GM18519 (cell line): ENCODE results near the gene TMA7.
A peak's percentile ranks its signal among the peaks of the same experiment; 100 is the strongest.
"Not testable (repeated sequence)": the region's sequence is repeated elsewhere in the genome, so short reads cannot be mapped to it uniquely, and the experiment has no call there.

ENCODE experiments used
- ATAC-seq: cut with Tn5 transposase; IDR thresholded peaks from one replicate; pipeline ENCODE4 v1.9.1; 2021; ENCODE audit warnings: mild to moderate bottlenecking, moderate library complexity; ENCODE audit not compliant: unreplicated experiment, low FRiP score

The TMA7 gene

DNA sequence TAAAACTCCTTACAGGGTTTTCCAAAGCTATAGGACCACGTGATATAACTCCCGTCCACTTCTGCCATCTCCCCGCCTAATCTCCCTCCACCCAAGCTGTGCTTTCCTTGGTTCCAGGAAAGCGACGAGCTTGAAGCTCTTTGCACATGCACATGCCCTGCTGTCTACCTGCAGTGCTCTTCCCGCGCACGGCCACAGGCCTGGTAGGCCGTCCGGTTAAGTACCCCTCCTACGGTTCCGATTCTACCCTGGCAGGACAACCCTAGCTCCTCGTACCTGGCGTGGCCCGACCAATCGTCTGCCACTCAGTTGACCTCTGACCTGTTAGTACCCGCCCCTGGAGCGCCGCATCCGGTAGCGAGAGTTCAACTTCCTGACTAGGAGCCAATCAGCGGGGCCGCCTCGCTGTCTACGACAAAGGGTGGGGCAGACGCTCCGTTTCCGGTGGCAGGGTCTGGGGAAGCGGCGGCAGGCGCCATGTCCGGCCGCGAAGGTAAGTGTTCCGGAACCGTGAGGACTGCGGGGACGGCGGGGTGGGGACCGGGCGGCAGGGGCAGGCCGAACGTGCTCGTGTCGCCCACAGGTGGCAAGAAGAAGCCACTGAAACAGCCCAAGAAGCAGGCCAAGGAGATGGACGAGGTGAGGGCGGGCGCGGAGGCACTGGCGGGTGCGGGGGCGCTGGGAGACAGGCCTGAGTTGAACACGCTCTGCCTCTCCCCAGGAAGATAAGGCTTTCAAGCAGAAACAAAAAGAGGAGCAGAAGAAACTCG, at the start of gene TMA7, which contains the start of gene CCDC51:
Gene TMA7, plus strand, starts transcription at position 438 of the 770 bp plus-strand sequence. Its CDS starts 40 bp downstream, at position 478.
Gene CCDC51, minus strand, starts transcription at position 300 of the 770 bp plus-strand sequence. CDS start 4,991 bp downstream, outside the sequence.
- ATAC-seq = peak; percentile 85

DNA sequence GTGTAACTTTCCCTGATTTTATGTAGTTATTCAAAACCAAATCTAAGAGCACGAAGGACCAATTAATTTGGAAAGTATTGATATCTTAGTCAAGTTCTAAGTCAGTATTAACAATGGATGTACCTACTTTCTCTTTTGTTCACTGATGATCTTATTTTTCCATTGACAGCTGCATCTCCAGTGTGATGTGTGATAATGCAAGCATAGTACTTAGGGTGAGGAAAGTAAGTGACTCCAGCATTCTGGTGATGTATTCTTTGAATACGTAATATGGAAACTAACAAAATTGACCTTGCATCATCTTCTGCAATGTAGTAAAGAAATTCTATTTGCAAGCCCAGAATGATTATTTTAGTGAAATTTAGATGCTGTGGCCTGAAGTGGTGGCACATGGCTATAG, 45.7 kb upstream of the TMA7 start:
- no peak for ATAC-seq

DNA sequence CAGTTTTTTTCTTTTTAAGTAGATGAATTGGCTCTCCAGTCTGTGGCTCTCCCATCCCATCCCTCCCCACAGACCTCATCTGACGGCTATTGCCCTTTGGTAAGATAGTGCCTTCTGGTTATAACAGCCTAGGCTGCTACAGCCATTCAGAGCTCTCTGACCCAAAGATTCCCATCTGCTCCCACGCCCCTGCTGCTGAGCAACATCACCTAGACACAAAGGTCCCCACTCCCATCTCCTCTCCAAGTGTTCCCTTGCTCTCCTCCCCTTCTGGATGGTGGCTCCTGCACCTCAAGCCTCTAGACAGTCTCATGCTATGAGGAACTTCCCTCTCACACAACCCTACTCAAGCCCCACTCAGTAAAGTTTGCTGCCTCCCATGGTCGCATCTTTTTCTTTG, 44.3 kb upstream of the TMA7 start:
- no peak for ATAC-seq

DNA sequence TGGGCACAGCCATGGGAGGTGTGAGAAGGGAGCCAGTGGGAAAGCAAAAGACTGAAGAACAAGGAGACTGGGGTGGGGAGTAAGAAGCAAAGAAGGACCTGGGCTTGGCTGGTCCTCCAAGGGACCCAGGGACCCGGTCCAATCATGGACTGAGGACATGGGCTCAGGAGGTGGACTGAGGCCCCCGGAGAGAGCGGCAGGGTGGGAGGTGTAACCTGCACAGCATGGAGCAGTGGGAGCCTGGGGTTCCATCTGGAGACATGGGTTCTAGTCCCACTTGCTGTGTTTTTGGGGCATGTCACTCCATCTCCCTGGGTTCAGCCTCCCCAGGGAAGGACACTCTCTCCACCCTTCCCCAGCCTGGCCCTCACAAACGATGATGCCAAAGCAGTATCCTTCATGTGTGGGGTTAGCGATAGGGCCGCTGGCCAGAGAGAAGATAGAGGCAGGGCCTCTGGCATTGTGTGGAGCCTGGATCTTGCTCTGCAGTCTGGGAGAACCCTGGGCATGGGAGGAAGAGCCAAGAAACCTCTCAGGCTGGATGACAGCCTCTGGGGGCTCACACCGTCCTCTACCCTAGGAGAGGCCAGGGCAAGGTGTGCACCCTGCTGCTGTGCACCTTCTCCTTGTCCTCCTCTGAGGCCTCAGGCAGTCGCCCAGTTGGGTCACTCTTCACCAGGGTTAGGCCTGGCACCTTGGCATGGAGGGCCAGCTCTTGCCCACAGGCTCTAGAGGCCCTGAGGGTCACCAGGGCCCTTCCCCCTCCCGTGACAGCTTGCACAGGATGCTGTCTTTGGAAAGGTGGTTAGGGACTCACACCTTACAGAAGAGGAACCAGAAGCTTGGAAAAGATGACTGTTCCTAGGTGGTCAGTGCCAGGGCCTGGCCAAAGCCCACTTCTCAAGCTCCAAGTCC, 42.0 kb upstream of the TMA7 start:
- no peak for ATAC-seq

DNA sequence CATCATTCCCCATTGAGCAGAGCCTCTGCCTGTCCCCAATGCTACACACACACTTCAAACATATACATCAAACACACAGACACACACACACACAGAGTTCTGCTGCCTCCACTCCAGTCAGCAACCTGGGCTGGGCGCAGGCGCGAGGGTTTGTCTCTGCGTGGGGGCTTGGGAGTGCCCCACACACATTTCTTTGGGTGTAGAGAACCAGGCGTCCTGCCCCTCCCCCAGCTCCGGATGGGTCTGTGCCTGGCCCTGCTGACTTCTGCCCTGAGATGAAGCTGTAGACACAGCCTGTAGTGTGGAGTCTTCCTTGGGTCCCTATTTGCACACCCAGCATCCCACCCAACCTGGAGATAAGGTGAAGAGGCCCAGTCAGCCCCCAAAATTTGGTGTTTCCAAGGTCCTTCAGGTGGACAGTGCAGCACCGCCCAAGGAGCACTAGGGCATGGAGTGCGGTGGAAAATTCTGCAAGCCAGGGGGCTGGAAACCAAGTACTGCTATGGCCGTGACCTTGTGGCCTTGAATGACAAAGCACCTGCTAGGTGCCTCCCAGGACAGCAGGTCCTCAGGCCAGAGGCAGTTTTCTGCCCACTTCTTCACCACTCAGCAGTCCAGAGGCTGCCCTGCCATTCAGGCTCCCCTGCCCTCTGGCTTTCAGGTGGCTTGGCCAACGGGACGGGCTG, 41.2 kb upstream of the TMA7 start:
- no peak for ATAC-seq

DNA sequence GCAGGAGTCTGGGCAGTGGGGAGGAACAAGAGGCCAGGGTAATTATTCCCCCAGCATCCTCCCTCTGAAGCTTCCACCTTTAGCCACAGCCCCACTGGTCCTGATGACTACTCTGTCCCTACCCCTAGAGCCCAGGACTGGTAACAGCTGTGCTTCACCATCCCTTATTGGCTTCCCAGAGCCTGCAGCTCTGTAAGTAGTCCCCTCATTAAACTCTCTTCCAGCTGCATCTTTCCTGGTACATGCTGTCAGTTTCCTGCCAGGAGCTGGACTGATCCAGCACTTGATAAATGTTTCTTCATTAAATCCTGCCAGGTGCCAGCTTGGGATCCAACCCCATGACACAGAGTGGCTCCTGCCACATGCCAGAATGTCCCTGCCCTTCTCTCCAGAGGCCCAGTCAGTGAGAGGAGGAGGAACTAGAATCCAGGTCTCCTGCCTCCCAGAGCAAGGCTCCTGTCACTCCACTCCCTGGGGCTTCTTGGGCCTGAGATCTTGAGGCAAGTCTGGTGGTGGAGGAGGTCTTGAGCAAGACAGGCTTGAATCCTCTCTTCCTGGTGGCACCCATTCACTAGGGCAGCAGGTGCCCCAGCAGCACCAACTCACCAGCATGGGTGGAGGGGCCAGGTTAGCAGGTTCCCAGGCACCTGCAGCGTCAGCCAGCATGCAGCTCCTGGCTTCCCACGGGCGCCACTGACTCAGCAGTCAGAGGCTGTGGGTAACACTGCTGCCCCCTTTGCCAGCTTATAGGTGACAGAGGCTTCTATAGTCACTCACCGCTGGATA, 40.5 kb upstream of the TMA7 start:
- no peak for ATAC-seq

DNA sequence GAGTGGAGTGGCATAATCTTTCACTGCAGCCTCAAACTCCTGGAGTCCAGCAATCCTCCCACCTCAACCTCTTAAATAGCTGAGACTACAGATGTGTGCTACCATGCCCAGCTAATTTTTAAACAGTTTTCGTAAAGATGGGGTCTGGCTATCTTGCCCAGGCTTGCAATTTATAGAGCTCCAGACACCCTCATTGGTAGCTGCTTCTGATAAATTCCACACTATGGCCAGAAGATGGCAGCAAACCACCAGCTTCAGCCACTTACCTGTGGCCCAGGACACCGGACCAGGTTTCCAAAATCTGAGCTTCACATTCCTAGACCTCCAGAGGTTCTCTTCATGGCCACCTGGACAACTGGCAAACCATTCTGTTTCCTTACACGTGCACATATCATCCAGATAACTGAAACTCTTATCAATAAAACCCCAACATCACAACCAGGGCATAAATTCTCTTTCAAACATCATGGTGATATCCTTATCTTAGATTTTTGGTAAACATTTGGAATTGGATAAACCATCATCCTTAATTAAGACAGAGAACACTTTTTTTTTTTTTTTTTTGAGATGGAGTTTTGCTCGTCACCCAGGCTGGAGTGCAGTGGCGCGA, 39.1 kb upstream of the TMA7 start:
- no peak for ATAC-seq

DNA sequence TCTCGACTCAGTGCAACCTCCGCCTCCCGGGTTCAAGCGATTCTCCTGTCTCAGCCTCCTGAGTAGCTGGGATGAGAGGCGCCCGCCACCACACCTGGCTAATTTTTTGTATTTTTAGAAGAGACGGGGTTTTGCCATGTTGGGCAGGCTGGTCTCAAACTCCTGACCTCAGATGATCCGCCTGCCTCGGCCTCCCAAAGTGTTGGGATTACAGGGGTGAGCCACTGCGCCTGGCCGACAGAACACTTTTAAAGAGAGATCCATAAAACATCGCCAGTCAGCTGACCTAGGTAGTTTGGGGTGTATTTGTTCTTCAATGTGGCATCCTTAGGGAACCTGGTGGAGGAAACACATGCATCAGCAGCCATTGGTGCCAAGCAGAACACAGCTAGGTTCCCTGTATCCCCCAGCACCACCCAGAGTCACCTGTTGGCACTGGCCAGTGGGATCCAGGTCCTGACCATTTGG, 38.6 kb upstream of the TMA7 start:
- ATAC-seq = not testable (repeated sequence)

DNA sequence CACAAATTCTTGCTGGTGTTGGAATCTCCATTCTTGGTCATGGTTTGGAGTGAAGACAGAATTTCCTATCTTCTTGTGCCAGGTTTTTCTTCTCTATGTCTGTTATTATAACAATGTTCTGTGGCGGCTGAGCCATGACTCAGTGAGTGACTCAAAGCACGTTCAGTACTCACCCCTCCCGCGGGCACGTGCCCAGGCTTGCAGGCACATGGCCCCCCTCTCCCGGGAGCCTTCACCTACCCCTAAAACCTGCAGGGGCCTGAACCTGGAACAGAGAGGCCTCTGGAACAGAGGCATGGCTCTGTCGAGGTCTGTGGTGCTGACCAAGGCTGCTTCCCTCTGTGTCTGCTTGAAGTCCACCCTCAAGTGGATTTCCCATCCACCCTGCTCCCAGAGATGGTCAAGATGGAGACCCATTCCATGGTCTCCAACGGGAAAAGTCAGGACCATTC, 37.8 kb upstream of the TMA7 start:
- no peak for ATAC-seq

DNA sequence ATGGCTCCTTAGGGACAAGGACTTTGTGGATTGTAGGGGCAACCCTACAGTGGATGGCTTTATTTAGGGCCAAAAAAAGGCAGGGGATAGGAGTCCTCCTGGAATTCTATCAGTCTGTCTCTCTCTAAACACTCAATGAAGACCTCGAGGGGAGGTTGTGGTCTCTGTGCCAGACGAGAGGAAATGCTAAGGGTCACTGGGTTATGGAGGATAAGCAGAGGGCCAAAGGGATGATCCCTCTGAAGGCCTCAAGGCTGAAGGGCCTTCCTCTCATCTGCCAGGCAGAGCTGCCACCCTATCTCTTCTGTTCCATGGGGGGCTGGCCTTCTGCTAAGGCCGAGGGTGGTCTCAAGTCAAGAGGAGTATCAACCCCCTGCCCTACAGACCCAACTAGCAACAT, 37.1 kb upstream of the TMA7 start:
- no peak for ATAC-seq

DNA sequence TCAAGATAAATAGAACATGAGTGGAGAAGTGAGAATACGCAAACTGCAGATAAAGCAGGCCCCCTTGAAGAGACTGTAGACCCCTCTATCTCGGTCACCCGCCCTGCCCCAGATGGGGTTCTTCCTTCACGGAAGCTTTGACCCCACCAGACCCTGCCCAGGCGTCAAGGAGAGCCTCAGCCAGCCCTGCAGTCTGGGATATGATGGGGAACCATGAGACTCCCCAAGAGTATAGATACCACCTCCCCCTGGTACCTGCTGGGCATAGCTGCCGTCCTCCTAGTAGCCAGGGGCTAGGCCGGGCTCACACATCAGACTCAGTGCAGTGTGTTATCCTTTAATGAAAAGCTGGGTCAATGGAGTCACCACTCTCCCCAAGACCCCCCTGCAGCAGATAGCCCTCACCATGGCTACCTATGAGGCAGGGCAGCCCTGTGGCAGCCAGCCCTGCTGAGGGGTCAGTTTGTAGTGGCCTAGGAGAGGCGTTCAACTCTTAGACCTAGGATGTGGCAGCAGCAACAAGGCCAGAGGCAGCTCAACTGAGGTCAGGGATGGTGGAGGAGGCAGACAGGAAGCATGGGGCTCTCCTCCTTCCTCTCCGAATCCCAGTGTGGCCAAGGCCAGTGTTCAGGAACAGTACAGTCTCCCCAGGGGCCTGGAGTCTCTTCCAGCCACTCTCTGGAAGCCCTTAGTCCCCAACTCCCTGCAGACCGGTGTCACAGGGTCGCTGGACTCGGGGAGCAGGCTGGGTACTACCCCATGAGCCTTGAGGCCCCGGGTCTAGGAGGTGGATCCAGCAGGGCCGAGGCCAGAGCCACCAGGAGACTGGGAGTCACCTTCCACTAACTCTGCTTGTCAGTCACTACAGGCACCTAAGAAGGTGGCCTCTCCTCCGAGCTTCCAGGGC, 36.3 kb upstream of the TMA7 start:
- no peak for ATAC-seq

DNA sequence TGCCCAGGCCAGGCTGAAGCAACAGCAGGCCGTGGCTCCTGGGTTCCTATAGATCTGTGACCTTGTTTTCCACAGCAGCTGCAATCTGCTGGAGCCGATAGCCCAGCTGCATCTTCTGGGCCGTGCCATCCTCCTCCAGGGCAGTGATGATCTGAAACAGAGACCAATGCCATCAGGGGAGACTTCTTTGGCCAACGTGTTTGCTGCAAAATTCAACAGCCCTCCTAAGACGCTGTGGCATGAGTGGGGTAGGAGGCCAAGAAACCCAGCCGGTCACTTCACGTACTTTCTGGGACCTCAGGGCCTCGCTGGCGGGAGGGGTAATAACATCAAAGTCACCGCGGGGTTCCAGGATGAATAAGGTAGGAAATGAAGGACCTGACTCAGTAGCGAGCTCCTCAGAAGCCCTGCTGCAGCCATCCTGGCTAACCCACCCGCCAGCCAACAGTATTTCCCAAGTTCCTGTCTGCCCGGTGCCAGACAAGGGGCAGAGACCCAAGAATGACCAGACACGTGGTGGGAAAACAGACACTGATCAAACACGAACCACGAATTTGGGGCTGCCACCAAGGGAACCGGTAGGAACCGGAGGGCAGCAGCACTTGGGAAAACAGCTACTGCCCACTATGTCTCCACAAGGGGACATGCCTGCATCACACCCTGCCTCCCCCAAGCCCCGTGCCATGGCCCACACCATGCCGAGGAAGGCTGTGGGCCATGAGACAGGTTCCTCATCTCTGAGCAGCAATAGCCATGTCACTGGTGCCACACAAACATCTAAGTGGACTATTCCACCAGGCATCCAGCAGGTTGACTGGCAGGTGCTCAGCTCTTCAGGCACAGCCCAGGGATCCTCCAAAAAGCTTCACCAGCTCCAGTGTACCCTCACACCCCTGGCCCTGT, 35.4 kb upstream of the TMA7 start:
- no peak for ATAC-seq

DNA sequence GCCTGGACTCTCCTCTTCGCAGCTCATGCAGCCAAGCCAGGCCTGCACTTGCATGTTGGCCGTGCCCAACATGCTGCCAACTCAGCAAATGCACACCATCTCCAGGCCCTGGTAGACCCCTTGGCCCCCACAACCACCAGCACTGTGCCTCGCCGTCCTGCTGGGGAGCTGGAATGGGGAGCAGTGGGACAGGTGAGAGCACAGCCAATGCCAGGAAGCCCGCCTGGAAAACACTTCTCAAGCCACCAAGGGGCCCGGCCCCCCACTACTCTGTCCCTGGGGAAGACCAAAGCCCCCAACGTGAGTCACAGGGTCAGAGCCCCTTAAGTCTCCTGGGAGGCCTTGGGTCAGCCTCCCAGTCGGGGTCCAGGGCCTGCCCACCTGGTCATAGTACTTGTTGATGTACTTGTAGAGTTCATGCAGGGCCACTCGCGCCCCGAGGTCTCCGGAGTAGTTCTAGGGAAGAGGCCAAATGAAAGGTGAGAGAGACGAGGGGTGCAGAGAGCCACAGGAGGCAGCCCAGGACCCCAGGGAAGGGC, 34.6 kb upstream of the TMA7 start:
- ATAC-seq = no peak

DNA sequence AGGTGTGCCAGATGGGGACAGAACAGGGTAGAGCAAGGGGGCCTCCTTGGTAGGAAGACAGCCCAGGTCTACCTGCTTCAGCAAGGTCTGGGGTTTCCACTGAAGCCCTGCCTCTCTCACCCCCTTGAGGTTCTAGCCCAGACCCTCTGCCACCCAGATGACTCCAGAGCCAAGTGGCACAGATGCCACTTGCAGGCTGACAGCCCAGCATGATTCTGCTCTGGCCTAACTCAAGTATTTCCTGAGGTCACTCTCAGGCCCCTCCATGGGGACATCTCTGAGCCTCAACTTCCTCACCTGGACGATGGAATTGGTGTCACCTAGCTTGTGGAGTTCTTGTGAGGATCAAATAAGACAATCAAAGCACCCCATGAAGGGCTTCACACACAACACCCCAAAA, 34.1 kb upstream of the TMA7 start:
- ATAC-seq = no peak

DNA sequence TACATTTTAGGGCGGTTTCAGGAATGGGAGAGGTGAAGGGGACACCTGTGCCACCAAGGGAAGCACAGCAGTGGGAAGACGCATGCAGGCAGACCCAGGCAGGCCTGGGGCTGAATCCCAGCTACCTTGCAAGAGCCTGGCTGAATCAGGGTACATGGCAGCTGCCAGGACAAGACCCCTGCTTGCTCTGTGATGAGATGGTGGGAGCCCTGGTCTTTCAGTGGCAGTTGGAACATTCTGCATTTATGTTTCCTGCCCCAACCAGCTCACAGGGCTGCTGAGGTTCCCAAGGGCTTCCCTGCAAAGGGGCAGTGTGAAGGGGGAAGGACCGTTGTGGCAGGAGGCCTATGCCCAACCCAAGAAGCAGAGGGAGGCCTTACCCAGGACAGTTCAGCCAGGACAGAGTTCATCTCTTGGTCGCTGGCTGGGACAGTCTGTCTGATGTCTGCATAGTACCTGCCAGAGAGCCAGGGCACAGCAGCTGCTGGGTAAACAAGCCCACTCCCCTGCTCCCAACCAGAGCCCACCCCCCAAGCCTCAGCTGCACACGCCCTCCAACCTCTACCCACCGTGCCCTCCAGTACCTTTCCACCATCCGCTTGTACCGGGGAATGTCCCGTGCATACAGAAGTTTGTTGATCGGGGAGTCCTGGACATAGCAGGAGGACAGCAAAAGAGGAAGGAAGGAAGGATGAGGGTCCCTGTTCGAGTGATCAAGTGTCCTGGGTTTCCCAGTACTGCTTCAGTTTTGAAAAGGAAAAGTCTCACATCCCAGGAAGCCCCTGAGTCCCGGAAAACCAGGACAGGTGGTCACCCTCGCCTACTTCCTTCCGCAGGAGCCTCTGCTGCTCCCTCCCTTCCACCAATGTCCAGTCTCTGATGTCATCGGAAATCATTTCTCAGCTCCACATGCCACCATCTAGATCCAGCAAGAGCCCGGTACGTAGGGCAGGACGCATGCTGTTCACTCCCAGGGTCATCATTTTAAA, 33.3 kb upstream of the TMA7 start:
- no peak for ATAC-seq

DNA sequence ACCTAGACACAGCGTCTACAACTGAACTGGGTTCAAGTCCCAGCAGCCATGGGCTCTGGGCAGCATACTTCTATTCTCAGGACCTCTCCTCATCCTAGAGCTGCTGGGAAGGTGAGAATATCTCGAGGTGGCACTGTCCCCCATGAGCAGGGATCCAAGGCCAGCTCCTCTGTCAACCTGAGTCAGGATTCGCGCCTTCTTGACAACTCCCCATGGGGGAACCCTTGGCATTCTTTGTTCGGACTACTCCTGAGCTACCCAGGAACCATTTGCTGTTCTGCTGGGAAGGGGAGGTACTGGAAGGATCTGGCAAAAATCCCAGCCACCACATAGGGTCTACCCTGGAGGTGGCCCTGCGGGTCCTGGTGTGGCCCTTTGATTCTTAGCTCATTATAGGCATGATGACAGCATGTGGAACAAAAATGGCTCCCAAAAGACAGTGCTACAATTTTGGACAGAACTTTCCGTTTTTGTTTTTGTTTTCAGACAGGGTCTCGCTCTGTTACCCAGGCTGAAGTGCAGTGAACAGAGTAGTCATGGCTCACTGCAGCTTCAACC, 32.4 kb upstream of the TMA7 start:
- no peak for ATAC-seq
